H9 (cell line): ENCODE results near the gene IZUMO1. TPM values are rescaled to one million over a fixed set of nuclear protein-coding genes. Genes with fewer than 3 reads are reported as not detected.

ENCODE experiments used
- DNase-seq: peaks from one replicate; pipeline ENCODE4 v3.0.0-alpha.2; 2017
- H2AFZ ChIP-seq: one replicate; pipeline ENCODE4 v1.6.1; 2013; ENCODE audit warnings: mild to moderate bottlenecking, low read length, control low read depth, moderate library complexity
- H2AK5ac ChIP-seq: 2 replicates; pipeline ENCODE4 v1.6.1; 2013; ENCODE audit warnings: low read length, control low read depth, mixed read lengths; ENCODE audit not compliant: insufficient read length
- H2BK120ac ChIP-seq: one replicate; pipeline ENCODE4 v1.6.1; 2013; ENCODE audit warnings: low read depth, mild to moderate bottlenecking, low read length, control low read depth, inconsistent platforms; ENCODE audit not compliant: poor library complexity, severe bottlenecking
- H2BK12ac ChIP-seq: 2 replicates; pipeline ENCODE4 v1.6.1; 2013; ENCODE audit warnings: low read length, control low read depth, mixed read lengths, low read depth; ENCODE audit not compliant: insufficient read length
- H2BK15ac ChIP-seq: 2 replicates; pipeline ENCODE4 v1.6.1; 2013; ENCODE audit warnings: low read depth, low read length, control low read depth
- H2BK20ac ChIP-seq: one replicate; pipeline ENCODE4 v1.6.1; 2013; ENCODE audit warnings: low read depth, mild to moderate bottlenecking, low read length, control low read depth, inconsistent platforms; ENCODE audit not compliant: poor library complexity, severe bottlenecking
- H2BK5ac ChIP-seq: 2 replicates; pipeline ENCODE4 v1.6.1; 2013; ENCODE audit warnings: low read length, control low read depth, mixed read lengths; ENCODE audit not compliant: insufficient read length
- H3K14ac ChIP-seq: 2 replicates; pipeline ENCODE4 v1.6.1; 2013; ENCODE audit warnings: low read length, control low read depth; ENCODE audit not compliant: insufficient read depth
- H3K18ac ChIP-seq: 2 replicates; pipeline ENCODE4 v1.6.1; 2013; ENCODE audit warnings: low read depth, mild to moderate bottlenecking, mixed read lengths, low read length, control low read depth; ENCODE audit not compliant: insufficient read length
- H3K23ac ChIP-seq: 2 replicates; pipeline ENCODE4 v1.6.1; 2013; ENCODE audit warnings: low read length, control low read depth, mixed read lengths, low read depth; ENCODE audit not compliant: insufficient read length
- H3K23me2 ChIP-seq: 2 replicates; pipeline ENCODE4 v1.6.1; 2013; ENCODE audit warnings: low read depth, mild to moderate bottlenecking, mixed read lengths, low read length, control low read depth; ENCODE audit not compliant: insufficient read length, poor library complexity, severe bottlenecking
- H3K27ac ChIP-seq: 2 replicates; pipeline ENCODE4 v1.5.1; 2013; ENCODE audit warnings: low read length, control low read depth, mixed read lengths, low read depth; ENCODE audit not compliant: insufficient read length
- H3K27me3 ChIP-seq: 2 replicates; pipeline ENCODE4 v1.6.1; 2013; ENCODE audit warnings: low read length, control low read depth, inconsistent platforms; ENCODE audit not compliant: insufficient read depth
- H3K4ac ChIP-seq: 2 replicates; pipeline ENCODE4 v1.6.1; 2013; ENCODE audit warnings: low read depth, mild to moderate bottlenecking, control low read depth, inconsistent platforms, low read length, moderate library complexity
- H3K4me1 ChIP-seq: 2 replicates; pipeline ENCODE4 v1.6.1; 2013; ENCODE audit warnings: low read length, control low read depth, inconsistent platforms; ENCODE audit not compliant: insufficient read depth
- H3K4me2 ChIP-seq: 2 replicates; pipeline ENCODE4 v1.6.1; 2013; ENCODE audit warnings: low read length, control low read depth, mixed read lengths; ENCODE audit not compliant: insufficient read length, insufficient read depth
- H3K56ac ChIP-seq: 2 replicates; pipeline ENCODE4 v1.6.1; 2013; ENCODE audit warnings: low read depth, mild to moderate bottlenecking, mixed read lengths, low read length, control low read depth; ENCODE audit not compliant: insufficient read length
- H3K79me1 ChIP-seq: 2 replicates; pipeline ENCODE4 v1.6.1; 2013; ENCODE audit warnings: low read depth, mild to moderate bottlenecking, moderate library complexity, low read length, control low read depth, inconsistent platforms; ENCODE audit not compliant: insufficient read depth, poor library complexity, severe bottlenecking
- H3K79me2 ChIP-seq: 2 replicates; pipeline ENCODE4 v1.6.1; 2013; ENCODE audit warnings: low read length, control low read depth, inconsistent platforms; ENCODE audit not compliant: insufficient read depth
- H3K9ac ChIP-seq: 2 replicates; pipeline ENCODE4 v1.6.1; 2013; ENCODE audit warnings: low read length, control low read depth, mixed read lengths; ENCODE audit not compliant: insufficient read length; ENCODE audit errors: extremely low read depth
- H3K9me3 ChIP-seq: one replicate; pipeline ENCODE4 v1.6.1; 2013; ENCODE audit warnings: low read depth, low read length, inconsistent platforms; ENCODE audit not compliant: control insufficient read depth
- H3T11ph ChIP-seq: one replicate; pipeline ENCODE4 v1.6.1; 2013; ENCODE audit warnings: mild to moderate bottlenecking, low read length, control low read depth, inconsistent platforms
- H4K20me1 ChIP-seq: one replicate; pipeline ENCODE4 v1.6.1; 2013; ENCODE audit not compliant: control insufficient read depth, insufficient read length, insufficient read depth
- H4K5ac ChIP-seq: 2 replicates; pipeline ENCODE4 v1.6.1; 2013; ENCODE audit warnings: low read depth, mild to moderate bottlenecking, mixed read lengths, low read length, control low read depth; ENCODE audit not compliant: insufficient read length
- H4K8ac ChIP-seq: replicated peaks from 2 replicates; pipeline ENCODE4 v1.6.1; 2013; ENCODE audit warnings: low read length, control low read depth, mixed read lengths, low read depth; ENCODE audit not compliant: insufficient read length
- H4K91ac ChIP-seq: 2 replicates; pipeline ENCODE4 v1.6.1; 2013; ENCODE audit warnings: low read depth, mild to moderate bottlenecking, moderate library complexity, mixed read lengths, low read length, control low read depth; ENCODE audit not compliant: insufficient read length
- H3K27ac Mint-ChIP-seq, 3 experiments: 2 replicates in 2 of 3; 3 replicates in 1 of 3; pipeline ENCODE4 v1.8.0; 2020 to 2021; ENCODE audit warnings: mixed read lengths in 3 of 3, mild to moderate bottlenecking in 1 of 3, moderate library complexity in 1 of 3
- H3K27me3 Mint-ChIP-seq: 2 replicates; pipeline ENCODE4 v1.8.0; 2021; ENCODE audit warnings: low read depth, mild to moderate bottlenecking, moderate library complexity, mixed read lengths
- H3K36me3 Mint-ChIP-seq, 3 experiments: 2 replicates in 2 of 3; 3 replicates in 1 of 3; pipeline ENCODE4 v1.8.0; 2020 to 2021; ENCODE audit warnings: low read depth in 3 of 3, mixed read lengths in 3 of 3; ENCODE audit not compliant: insufficient read depth in 1 of 3
- H3K4me1 Mint-ChIP-seq, 2 experiments: 2 replicates each; pipeline ENCODE4 v1.8.0; 2020; ENCODE audit warnings: mixed read lengths in 2 of 2
- H3K4me3 Mint-ChIP-seq, 2 experiments: 2 replicates in 1 of 2; 3 replicates in 1 of 2; pipeline ENCODE4 v1.8.0; 2020 to 2021; ENCODE audit warnings: mild to moderate bottlenecking in 2 of 2, mixed read lengths in 2 of 2, moderate library complexity in 1 of 2
- H3K9me3 Mint-ChIP-seq, 2 experiments: 2 replicates in 1 of 2; 3 replicates in 1 of 2; pipeline ENCODE4 v1.8.0; 2020; ENCODE audit warnings: mild to moderate bottlenecking in 2 of 2, mixed read lengths in 2 of 2, moderate library complexity in 1 of 2
- WGBS: extraction: QIAGEN DNeasy Blood & Tissue Kit; methylation state at CpG from one replicate; pipeline ENCODE4 v1.1.7; 2013; ENCODE audit warnings: missing lambda C conversion rate, low lambda C conversion rate, mixed read lengths; ENCODE audit not compliant: insufficient read length; ENCODE audit errors: extremely low coverage; 5-methylcytosine and 5-hydroxymethylcytosine counted together
- total RNA-seq: library from RNA; stranded (reverse); gene quantifications from 2 replicates; pipeline ENCODE4 v1.2.1, GENCODE V29; 2021
- TF ChIP-seq, protein P1 (sequence below): fragments of 200-600 bp; sonication (generic); conservative IDR thresholded peaks from 3 replicates; pipeline ENCODE4 v1.8.0; 2021; ENCODE audit warnings: antibody characterized with exemption, mild to moderate bottlenecking

Gene IZUMO1
- total RNA-seq, 1 experiment from 2014 or later: 3.7 TPM

DNA sequence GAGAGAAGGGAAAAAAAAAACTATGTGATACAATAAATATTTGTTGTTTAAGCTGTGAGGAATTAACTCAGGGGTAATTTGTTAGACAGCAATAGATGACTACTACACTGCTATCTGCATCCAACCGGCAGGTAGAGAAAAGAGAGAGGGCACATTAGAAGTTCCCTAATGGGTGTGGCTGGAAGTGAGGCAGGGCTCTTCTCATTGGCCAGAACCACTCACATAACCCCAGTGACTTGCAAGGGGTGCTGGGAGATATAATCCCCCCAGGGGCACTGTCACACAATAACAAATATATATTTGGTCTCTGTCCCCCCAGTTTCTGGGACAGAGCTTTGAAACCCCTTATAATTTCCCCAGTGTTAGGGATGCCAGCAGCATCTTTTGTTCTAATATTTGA is 32.9 kb upstream of the IZUMO1 start:
- no peak overlapping the region for H3K23ac ChIP-seq
- no peaks in the 10 kb centered on the region; a peak in 1 of 5 replicates for H3K9me3 Mint-ChIP-seq
- no peak overlapping the region for H3K4me2 ChIP-seq
- no peak overlapping the region for H2BK15ac ChIP-seq
- H2BK120ac ChIP-seq: no peak overlapping the region
- no peak overlapping the region for H2BK12ac ChIP-seq
- no peak overlapping the region for H2AK5ac ChIP-seq
- no peak overlapping the region for H3K4ac ChIP-seq
- H3K56ac ChIP-seq: no peak overlapping the region
- H4K20me1 ChIP-seq: no peaks in the 10 kb centered on the region
- no peak overlapping the region for H4K91ac ChIP-seq
- no peak overlapping the region for H4K5ac ChIP-seq
- H3K4me1 ChIP-seq: no peaks in the 10 kb centered on the region
- no peak overlapping the region for H2BK5ac ChIP-seq
- no peak overlapping the region for H3K4me3 Mint-ChIP-seq
- TF ChIP-seq, protein P1, sequence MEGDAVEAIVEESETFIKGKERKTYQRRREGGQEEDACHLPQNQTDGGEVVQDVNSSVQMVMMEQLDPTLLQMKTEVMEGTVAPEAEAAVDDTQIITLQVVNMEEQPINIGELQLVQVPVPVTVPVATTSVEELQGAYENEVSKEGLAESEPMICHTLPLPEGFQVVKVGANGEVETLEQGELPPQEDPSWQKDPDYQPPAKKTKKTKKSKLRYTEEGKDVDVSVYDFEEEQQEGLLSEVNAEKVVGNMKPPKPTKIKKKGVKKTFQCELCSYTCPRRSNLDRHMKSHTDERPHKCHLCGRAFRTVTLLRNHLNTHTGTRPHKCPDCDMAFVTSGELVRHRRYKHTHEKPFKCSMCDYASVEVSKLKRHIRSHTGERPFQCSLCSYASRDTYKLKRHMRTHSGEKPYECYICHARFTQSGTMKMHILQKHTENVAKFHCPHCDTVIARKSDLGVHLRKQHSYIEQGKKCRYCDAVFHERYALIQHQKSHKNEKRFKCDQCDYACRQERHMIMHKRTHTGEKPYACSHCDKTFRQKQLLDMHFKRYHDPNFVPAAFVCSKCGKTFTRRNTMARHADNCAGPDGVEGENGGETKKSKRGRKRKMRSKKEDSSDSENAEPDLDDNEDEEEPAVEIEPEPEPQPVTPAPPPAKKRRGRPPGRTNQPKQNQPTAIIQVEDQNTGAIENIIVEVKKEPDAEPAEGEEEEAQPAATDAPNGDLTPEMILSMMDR: no peak
- no peaks in the 10 kb centered on the region; the same call in 1 of the 2 replicates for H3K27me3 Mint-ChIP-seq
- no peak overlapping the region for H2AFZ ChIP-seq
- H2BK20ac ChIP-seq: no peak overlapping the region
- H3K23me2 ChIP-seq: no peaks in the 10 kb centered on the region
- H3K9me3 ChIP-seq: no peaks in the 10 kb centered on the region
- H3K18ac ChIP-seq: no peak overlapping the region
- no peak overlapping the region for H3K14ac ChIP-seq
- no peak overlapping the region for H3K27ac Mint-ChIP-seq
- H3K36me3 Mint-ChIP-seq: no peaks in the 10 kb centered on the region
- no peaks in the 10 kb centered on the region for H3K79me2 ChIP-seq
- H3T11ph ChIP-seq: no peak overlapping the region
- no peak for DNase-seq
- no peaks in the 10 kb centered on the region for H3K79me1 ChIP-seq
- WGBS: no CpG with 5 or more reads among the region's 1 CpG
- no peak overlapping the region for H3K27ac ChIP-seq
- H3K27me3 ChIP-seq: no peaks in the 10 kb centered on the region
- peaks cover 5 to 10% of the 10 kb centered on the region in 2 experiments for H3K4me1 Mint-ChIP-seq
- no peak overlapping the region for H4K8ac ChIP-seq
- no peak overlapping the region for H3K9ac ChIP-seq
